BJ (cell line): ENCODE measurements around the gene OXNAD1. TPM values are rescaled to one million over a fixed set of nuclear protein-coding genes. Genes with fewer than 3 reads are reported as not detected.

Source experiments
- CTCF ChIA-PET: fragments of 350-600 bp; formaldehyde crosslinking; extraction: SDS; loops from one replicate; lab custom pipeline; 2021; ENCODE audit warnings: antibody characterized with exemption, inconsistent platforms; lab: Yijun Ruan, JAX
- POLR2A ChIA-PET: fragments of 300-600 bp; sonication (Branson Sonifier 250); formaldehyde crosslinking; extraction: SDS; loops from one replicate; lab custom pipeline; 2021; ENCODE audit warnings: antibody characterized with exemption; lab: Charles Lee
- DNase-seq: peaks from one replicate; pipeline ENCODE4 v3.0.0-alpha.2; 2011; ENCODE audit warnings: low read depth
- H3K27me3 ChIP-seq: 2 replicates; pipeline ENCODE4 v1.6.0; 2011; ENCODE audit warnings: low read length; ENCODE audit not compliant: control insufficient read depth, insufficient read depth
- H3K36me3 ChIP-seq: 2 replicates; pipeline ENCODE4 v1.5.1; 2011; ENCODE audit warnings: low read length; ENCODE audit not compliant: control insufficient read depth, insufficient read depth
- H3K4me3 ChIP-seq: 2 replicates; pipeline ENCODE4 v1.5.1; 2011; ENCODE audit warnings: low read depth, mild to moderate bottlenecking, control low read depth, low read length
- polyA plus RNA-seq: library from polyadenylated mRNA; depleted of rRNA; stranded (reverse); fragments of >200 nt; gene quantifications from 2 replicates; pipeline ENCODE4 v1.2.3, GENCODE V29; 2011
- TF ChIP-seq, protein P1 (sequence below): IDR thresholded peaks from 2 replicates; pipeline ENCODE4 v1.5.1; 2011; ENCODE audit warnings: low read depth, mild to moderate bottlenecking, control low read depth, inconsistent platforms, low read length, moderate library complexity; ENCODE audit not compliant: insufficient read depth

OXNAD1 gene
- polyA plus RNA-seq, 1 experiment, result 8.9 TPM

- POLR2A ChIA-PET, result no interaction called here
- no peak overlapping the region for H3K4me3 ChIP-seq
- TF ChIP-seq, protein P1, sequence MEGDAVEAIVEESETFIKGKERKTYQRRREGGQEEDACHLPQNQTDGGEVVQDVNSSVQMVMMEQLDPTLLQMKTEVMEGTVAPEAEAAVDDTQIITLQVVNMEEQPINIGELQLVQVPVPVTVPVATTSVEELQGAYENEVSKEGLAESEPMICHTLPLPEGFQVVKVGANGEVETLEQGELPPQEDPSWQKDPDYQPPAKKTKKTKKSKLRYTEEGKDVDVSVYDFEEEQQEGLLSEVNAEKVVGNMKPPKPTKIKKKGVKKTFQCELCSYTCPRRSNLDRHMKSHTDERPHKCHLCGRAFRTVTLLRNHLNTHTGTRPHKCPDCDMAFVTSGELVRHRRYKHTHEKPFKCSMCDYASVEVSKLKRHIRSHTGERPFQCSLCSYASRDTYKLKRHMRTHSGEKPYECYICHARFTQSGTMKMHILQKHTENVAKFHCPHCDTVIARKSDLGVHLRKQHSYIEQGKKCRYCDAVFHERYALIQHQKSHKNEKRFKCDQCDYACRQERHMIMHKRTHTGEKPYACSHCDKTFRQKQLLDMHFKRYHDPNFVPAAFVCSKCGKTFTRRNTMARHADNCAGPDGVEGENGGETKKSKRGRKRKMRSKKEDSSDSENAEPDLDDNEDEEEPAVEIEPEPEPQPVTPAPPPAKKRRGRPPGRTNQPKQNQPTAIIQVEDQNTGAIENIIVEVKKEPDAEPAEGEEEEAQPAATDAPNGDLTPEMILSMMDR, result no peak
- no peak for DNase-seq
- no peaks in the 10 kb centered on the region for H3K27me3 ChIP-seq
- CTCF ChIA-PET, result interaction anchor here (0.9 to 4.4 kb wide), 11 partner anchors 8 to 262 kb away, joined by 3 to 59 read pairs (median 7); no protein-coding TSS in a partner anchor
- H3K36me3 ChIP-seq, result peaks cover 3% of the 10 kb centered on the region; the same call in 1 of the 2 replicates
These were observed 24.3 kb downstream of the OXNAD1 start for GRCh38 chr3:16289144-16289889.

GRCh38 chr3:16290007-16290826, 25.2 kb downstream of the OXNAD1 start:
- ChIA-PET POLR2A (interaction anchor here (0.6 to 0.7 kb wide), 3 partner anchors 137 to 255 kb away, joined by 3 to 4 read pairs (median 3); no protein-coding TSS in a partner anchor), CTCF (interaction anchor here (0.6 to 4.4 kb wide), 37 partner anchors 8 to 1244 kb away, joined by 3 to 59 read pairs (median 4); partner anchors contain the start of genes DPH3, OXNAD1 and RFTN1)
- TF ChIP-seq, protein P1, result peak; percentile 78
- peak; percentile 7 for DNase-seq
- H3K36me3 ChIP-seq, result peaks cover 3% of the 10 kb centered on the region; the same call in 1 of the 2 replicates
- no peak overlapping the region for H3K4me3 ChIP-seq
- H3K27me3 ChIP-seq, result no peaks in the 10 kb centered on the region

DNA sequence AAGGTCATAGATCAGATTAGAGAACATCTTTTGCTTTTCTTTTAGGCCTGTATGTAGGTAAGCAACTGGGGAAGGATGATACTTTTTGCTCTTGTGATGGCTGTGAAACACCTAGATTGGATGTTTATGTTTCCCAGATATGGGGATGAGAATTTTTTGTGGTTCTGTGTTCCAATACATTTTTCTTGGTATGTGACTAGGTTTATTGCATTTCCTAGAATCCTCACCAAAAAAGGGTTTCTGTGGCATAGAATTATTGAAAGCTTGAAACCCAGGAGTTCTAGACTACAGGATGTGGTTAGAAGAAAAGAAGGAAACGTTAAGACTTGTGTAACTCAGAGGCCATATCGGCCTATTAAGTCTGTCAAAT, 25.8 kb downstream of the OXNAD1 start:
- Histone ChIP-seq H3K4me3 (no peak overlapping the region), H3K36me3 (peaks cover 3% of the 10 kb centered on the region; the same call in 1 of the 2 replicates), H3K27me3 (no peaks in the 10 kb centered on the region)
- TF ChIP-seq, protein P1, result no peak
- ChIA-PET POLR2A (interaction anchor here (0.6 to 0.7 kb wide), 3 partner anchors 136 to 254 kb away, joined by 3 to 4 read pairs (median 3); no protein-coding TSS in a partner anchor), CTCF (interaction anchor here (0.6 to 4.4 kb wide), 34 partner anchors 7 to 1245 kb away, joined by 3 to 59 read pairs (median 4); partner anchors contain the start of genes DPH3, OXNAD1 and RFTN1)
- DNase-seq, result no peak

DNA sequence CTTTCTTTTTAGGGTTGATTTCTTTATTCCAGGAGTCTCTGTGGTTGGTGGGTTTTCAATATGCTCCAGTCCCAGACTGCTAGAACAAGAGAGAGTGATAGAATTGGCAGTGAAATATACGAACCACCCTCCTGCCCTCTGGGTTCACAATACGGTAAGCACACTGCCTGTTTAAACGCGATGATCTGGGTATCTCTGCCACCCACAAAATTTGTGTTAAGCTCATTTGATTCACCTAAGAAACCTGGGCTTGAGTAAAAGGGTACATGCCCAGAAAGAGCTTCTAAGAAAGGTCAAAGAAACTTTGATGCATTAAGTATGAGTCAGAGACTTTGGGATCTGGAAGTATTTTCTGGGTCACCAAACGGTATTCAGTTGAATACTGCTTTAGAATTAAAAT, 29.8 kb downstream of the OXNAD1 start:
- DNase-seq, result no peak
- POLR2A ChIA-PET, result interaction anchor here (0.6 kb wide), 1 partner anchor 880 kb away, joined by 3 read pairs; no protein-coding TSS in a partner anchor
- CTCF ChIA-PET, result interaction anchor here (1.0 to 1.5 kb wide), 3 partner anchors 22 to 256 kb away, joined by 3 to 5 read pairs (median 4); no protein-coding TSS in a partner anchor

More for the DNA sequence above, 29.8 kb downstream of the OXNAD1 start:
- Histone ChIP-seq H3K27me3 (no peaks in the 10 kb centered on the region), H3K4me3 (no peak overlapping the region), H3K36me3 (0 out of 2 replicates have a peak, but pooled peaks cover 1% of the 10 kb centered on the region)
- TF ChIP-seq, protein P1, result no peak
